Activated T-cell treated with anti-CD3 and anti-CD28 coated beads for 4 hours (primary cell): ENCODE data around the gene CREB5.
"Not testable (repeated sequence)": the region's sequence is repeated elsewhere in the genome, so short reads cannot be mapped to it uniquely, and the experiment has no call there.

Experiments used
- DNase-seq: peaks from one replicate; pipeline ENCODE4 v3.0.0-alpha.2; 2020

The CREB5 gene

DNA sequence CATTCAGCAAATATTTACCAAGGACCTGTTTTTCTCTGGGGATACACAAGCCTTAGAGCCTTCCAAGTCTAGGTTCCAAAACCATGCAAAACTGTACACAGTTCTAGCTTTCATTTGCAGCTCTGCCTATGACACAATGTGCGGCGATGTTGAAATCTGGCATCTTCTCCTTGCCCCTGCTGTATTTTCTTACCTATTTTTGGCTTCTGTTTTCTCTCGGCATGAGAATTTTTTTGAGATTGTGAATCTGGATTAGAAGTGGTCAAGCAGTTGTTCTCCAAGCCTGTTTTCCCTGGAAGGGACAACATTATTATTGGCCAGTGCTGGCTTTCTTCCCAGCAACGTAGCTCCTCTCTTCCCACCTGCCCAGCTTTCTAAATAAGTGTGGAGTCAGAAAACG lies 176.3 kb downstream of the CREB5 start:
- DNase-seq = no peak

DNA sequence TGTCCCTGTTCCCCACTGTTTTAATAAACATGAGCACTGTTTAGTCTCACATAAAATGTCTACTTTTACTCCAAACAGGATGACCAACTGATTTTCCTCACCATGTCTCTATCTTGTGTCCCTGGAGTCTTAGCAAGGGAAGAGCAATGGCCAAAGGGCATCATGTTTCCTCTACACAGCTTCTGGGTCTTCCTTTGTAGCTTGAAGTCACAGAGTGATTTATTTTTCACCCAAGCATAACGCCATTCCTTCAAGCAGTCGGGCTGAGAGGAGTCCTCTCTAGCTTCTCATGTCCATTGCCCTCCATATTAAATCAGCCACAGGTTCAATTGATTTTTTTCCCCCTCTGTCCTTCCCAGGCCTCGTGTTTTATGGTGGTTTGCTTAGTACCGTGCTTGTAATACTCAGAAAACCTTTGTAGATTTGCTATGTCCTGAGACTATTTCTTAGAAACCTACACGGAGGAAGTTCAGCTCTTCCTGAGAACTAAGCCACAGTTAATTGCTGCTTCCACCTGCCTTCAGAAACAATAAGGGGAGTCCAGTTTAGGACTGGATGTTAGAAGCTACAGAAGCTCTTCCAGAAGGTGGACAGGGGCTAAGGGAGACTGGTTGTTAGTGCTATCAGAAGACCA lies 178.8 kb downstream of the CREB5 start:
- no peak for DNase-seq

GRCh38 chr7:28591725-28592349 lies 179.5 kb downstream of the CREB5 start:
- no peak for DNase-seq

GRCh38 chr7:28592861-28593260 lies 180.5 kb downstream of the CREB5 start:
- DNase-seq = no peak

DNA sequence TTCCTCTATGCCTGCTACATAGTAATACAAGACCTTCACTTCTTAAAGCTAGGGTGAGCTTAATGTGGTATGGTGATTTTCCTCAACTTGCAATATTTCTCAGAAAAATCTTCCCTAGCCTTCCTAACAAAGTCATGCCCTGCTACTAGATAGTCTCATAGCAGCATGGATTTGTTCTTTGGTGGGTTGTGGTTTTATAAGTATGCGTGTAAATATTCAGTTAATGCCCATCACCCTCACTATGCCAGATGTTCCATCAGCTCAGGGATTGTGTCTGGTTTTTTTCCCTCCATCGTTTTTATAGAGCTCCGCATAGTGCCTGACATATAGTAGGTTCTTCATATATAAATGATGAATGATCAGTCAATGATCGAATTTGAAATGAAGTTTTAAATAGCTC lies 182.8 kb downstream of the CREB5 start:
- DNase-seq = no peak

DNA sequence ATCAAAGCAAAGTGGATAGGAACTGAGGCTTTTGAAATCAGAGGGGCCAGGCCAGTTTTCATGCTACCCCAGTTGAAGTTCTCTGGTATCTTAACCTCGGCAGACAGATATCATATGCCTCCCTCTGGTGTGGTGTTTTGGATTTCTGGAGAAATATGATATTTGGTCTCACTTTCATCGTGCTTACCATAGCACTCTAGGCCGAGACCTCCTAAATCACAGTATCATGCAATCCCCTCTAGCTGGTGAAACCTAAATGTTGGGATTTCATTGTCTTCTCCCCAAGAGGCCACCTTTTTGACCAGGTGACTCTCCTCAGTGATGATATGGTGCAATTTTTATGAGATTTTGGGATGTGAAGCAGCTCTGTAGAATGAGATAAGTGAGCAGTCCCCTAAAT lies 183.5 kb downstream of the CREB5 start:
- DNase-seq = no peak

GRCh38 chr7:28596245-28596935 lies 184.1 kb downstream of the CREB5 start:
- no peak for DNase-seq

DNA sequence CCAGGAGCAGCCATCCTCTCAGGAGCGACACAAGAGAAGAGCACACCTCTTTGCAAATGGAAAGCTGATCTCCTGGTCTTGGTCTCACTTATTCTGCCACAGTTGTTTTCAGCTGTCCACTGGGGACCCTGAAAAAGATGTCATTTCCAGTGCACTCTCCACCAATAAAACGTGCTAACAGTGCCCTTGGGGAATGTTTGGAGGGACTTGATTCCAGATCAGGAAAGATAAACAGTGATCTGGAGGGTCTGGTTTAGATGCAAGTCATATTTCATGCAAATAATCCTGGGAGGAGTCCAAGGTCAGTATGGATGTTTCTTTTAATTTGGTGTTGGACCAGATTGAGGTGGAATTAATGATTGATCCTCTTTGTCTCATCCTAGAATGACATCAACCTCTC lies 185.0 kb downstream of the CREB5 start:
- DNase-seq = no peak

- DNase-seq = not testable (repeated sequence)
These were observed 185.7 kb downstream of the CREB5 start for GRCh38 chr7:28598037-28598436.

DNA sequence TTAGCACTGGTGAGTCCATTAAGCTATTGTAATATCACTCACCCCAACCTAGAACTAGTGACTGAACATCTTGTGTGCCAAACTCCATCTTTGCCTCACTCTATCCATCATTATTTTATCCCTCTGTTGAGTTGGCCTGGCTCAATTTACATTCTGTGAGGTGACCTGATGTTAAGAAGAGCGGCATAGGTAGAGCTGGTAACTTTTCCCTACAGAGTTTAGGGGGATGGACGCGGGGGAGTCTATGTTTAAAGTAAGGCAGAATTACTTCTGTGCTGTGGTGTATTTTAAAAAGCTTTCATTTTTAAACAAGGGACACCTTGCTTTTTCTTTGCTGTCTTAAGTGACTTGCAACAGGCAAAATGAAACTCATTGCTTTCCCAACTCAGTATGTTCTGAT lies 186.3 kb downstream of the CREB5 start:
- no peak for DNase-seq

DNA sequence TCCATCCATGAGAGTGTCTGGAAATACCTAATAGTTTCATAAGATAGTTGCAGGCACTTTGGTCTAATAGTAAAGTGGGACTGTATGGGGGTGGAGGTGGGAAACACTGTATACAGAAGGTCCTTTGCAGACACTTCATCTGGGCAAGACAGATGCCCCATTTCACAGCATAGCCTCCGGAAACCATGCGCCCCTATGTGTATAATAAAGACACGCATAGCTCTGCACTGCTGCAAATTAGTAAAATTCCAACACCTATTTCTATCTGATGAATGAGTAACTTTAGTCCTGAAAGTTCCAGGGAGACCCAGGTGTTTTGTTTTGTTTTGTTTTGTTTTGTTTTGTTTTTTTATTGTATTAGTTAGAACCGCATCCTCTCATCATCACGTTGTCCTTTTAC lies 187.1 kb downstream of the CREB5 start:
- no peak for DNase-seq

DNA sequence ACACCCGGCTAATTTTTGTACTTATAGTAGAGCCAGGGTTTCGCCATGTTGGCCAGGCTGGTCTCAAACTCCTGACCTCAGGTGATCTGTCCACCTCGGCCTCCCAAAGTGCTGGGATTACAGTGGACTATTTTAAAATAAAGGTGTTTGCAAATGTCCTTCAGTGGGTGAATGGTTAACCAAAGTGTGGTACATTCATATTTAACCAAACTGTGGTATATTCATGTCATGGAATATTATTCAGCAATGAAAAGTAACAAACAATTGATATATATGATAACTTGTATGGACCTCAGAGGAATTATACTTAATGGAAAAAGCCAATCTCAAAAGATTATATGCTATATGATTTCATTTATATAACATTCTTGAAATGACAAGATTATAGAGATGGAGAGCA lies 190.0 kb downstream of the CREB5 start:
- no peak for DNase-seq

DNA sequence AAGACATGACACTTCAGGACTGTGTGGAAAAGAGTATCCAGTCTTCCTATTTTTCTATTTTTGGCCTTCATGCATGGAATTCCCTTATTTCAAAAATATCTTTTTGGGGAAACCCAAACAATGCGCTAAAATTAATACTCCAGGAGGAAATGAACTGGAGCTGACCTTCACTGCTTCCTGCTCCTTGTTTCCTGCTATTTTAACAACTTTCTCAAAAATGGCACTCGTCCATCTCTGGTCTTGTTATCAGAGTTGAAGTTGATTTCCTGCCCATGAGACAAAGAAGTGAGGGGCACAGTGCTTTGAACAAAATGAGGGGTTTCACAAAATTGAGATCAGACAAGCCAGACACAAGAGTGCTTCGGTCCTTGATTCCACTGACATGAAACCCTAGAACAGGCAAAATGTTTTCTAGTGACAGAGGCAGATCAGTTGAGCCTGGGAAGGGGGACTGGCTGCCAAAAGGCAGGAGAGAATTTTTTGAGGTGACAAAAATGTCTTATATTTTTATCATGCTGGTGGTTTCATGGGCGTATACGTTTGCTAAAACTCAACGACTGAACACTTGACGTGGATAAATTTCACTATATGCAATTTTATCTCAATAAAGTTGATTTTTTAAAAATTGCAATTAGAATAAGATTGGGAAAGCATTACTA lies 193.2 kb downstream of the CREB5 start:
- no peak for DNase-seq

DNA sequence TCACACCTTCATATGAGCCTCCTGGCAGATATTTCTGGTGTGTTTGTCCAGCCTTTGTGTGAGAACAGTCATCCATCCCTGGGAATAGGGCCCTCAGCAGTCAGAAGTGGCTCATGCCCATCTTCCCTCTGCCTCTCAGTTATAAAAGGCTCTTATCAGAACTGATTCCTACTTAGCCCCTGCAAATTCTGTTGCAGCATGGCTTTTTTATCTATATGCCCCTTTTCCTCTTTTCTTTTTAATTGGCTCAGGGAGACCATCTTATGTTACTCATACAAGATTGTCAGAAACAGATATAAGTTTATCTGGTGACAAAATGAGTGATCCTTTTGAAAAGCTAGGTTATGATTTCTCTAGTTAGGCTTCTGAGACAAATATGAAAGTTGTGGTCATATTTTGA lies 194.1 kb downstream of the CREB5 start:
- DNase-seq = no peak

- no peak for DNase-seq
These were observed 195.5 kb downstream of the CREB5 start for GRCh38 chr7:28607855-28608193.

DNA sequence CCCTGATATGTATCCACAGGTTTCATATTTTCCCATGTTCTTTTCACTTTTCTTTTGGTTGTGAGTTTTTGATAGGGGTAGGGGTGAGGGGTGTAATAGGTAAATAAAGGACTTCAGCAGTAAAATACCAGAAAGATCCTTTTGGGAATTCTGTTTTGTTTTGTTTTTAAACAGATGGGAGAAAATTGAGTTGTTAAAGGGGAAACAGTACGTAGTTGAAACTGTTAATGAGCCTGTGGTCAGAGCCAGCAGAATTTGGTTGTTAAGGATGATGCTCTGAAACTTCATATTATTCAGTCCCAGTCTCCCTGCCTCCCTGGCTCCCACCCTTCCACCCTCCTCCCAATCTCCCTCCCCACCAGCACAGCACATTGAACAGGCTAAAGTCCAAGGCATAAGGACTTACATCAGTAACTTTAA lies 195.9 kb downstream of the CREB5 start:
- DNase-seq = no peak

DNA sequence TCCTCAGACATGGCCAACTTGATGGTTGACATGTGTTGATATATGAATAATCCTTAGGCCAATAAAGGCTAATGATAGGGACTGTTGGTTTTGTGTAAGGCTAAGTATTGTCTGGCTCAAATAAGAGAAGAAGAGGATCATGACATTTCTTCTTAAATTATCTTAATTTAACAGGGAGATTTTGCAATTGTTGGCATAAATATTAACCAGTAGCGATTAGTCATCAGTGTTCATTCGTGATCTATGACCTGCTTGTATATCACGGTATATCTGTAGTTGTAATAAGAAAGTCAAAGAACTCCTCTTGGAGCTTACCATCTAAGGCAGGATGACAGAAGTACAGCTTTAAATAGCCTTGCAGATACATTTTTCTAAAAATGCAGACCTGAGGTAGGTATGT lies 196.4 kb downstream of the CREB5 start:
- no peak for DNase-seq

GRCh38 chr7:28609608-28610007 lies 197.3 kb downstream of the CREB5 start:
- no peak for DNase-seq

DNA sequence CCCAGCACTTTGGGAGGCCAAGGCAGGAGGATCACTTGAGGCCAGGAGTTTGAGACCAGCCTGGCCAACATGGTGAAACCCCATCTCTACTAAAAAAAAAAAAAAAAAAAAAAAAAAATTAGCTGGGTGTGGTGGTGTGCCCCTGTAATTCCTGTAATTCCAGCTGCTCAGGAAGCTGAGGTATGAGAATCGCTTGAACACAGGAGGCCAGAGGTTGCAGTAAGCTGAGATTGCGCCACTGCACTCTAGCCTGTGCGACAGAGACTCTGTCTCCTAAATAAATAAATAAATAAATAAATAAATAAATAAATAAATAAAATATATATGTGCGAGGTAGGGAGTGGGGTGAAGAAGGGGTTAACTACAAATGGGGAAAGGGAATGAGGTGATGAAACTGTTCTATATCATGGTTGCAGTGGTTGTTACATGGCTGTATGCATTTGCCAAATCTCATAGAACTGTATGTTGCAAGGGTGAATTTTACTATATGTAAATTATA lies 199.1 kb downstream of the CREB5 start:
- DNase-seq = not testable (repeated sequence)

- no peak for DNase-seq
These were observed 200.9 kb downstream of the CREB5 start for GRCh38 chr7:28613262-28613661.

- no peak for DNase-seq
These were observed 202.8 kb downstream of the CREB5 start for GRCh38 chr7:28615091-28615490.

GRCh38 chr7:28617308-28617880 lies 205.1 kb downstream of the CREB5 start:
- no peak for DNase-seq

GRCh38 chr7:28618383-28618782 lies 206.1 kb downstream of the CREB5 start:
- DNase-seq = no peak

DNA sequence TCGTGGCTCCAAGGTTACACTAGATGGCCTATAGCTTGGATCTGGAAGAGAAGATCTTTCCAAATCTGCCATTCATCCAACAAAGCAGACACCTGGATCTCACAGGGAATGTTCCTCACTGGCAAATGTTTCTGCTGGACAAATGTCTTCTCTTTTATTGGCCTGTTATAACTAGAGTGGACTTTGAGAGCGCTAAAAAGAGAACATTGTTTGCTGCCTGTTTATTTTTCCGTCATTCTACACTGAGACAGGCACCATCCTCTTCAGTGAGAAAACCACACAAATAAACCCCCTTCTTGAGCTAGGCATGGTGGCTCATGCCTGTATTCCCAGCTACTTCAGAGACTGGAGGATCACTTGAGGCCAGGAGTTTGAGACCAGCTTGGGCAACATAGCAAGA lies 206.9 kb downstream of the CREB5 start:
- DNase-seq = no peak
